Daoy (cell line): Measurements from ENCODE around the gene HNRNPLL. TPM values are rescaled to one million over a fixed set of nuclear protein-coding genes. Genes with fewer than 3 reads are reported as not detected.

Experiments used
- DNase-seq: peaks from one replicate; pipeline ENCODE4 v3.0.0-alpha.2; 2015; ENCODE audit warnings: low read depth
- total RNA-seq: library from RNA; depleted of rRNA; stranded (reverse); fragments of >200 nt; shearing (Covaris generic); gene quantifications from 2 replicates; pipeline ENCODE4 v1.2.3, GENCODE V29; 2014; rRNA removed

Gene HNRNPLL
- total RNA-seq, 1 experiment from 2014 or later: 52.7 TPM

- no peak for DNase-seq
Measured at GRCh38 chr2:38528534-38528933, 74.2 kb downstream of the HNRNPLL start.

- DNase-seq: peak; percentile 87
Measured at GRCh38 chr2:38528008-38528442, 74.7 kb downstream of the HNRNPLL start.

GRCh38 chr2:38527338-38528007, 75.3 kb downstream of the HNRNPLL start:
- DNase-seq: no peak

- no peak for DNase-seq
Measured at GRCh38 chr2:38526195-38526594, 76.5 kb downstream of the HNRNPLL start.

GRCh38 chr2:38524580-38524979, 78.1 kb downstream of the HNRNPLL start:
- DNase-seq: no peak

- DNase-seq: no peak
Measured at GRCh38 chr2:38523728-38524437, 78.8 kb downstream of the HNRNPLL start.

GRCh38 chr2:38522754-38523349, 79.9 kb downstream of the HNRNPLL start:
- DNase-seq: no peak

GRCh38 chr2:38521835-38522234, 80.9 kb downstream of the HNRNPLL start:
- no peak for DNase-seq

- no peak for DNase-seq
Measured at GRCh38 chr2:38517284-38517683, 85.4 kb downstream of the HNRNPLL start.

GRCh38 chr2:38516526-38516925, 86.2 kb downstream of the HNRNPLL start:
- no peak for DNase-seq

- no peak for DNase-seq
Measured at GRCh38 chr2:38516122-38516521, 86.6 kb downstream of the HNRNPLL start.

GRCh38 chr2:38515155-38516074, 87.3 kb downstream of the HNRNPLL start:
- no peak for DNase-seq

GRCh38 chr2:38514603-38515154, 88.0 kb downstream of the HNRNPLL start:
- DNase-seq: no peak

GRCh38 chr2:38512211-38512610, 90.5 kb downstream of the HNRNPLL start:
- no peak for DNase-seq

Other genes with a start within 250 kb of the HNRNPLL start
- 132 and 169 TPM in 2 replicates for gene ATL2, start 225.7 kb downstream of the HNRNPLL start, total RNA-seq
- gene GALM, start 63.2 kb upstream of the HNRNPLL start, total RNA-seq: 3.3 and 3.6 TPM in 2 replicates
- gene SRSF7, start 148.4 kb upstream of the HNRNPLL start, total RNA-seq: 377 and 534 TPM in 2 replicates
- 23.0 and 26.6 TPM in 2 replicates for gene GEMIN6, start 175.3 kb upstream of the HNRNPLL start, total RNA-seq